ENCODE measurements around the gene GNB1. TPM values are rescaled to one million over a fixed set of nuclear protein-coding genes. Genes with fewer than 3 reads are reported as not detected.

Gene GNB1
- total RNA-seq, 2 experiments from 2014 or later = 138 to 149 TPM

- Mint-ChIP-seq H3K27ac (no peak overlapping the region), H3K4me1 (ENCODE audit: low read depth) (peaks cover 5% of the 10 kb centered on the region), H3K36me3 (ENCODE audit: low read depth) (peaks cover 48% of the 10 kb centered on the region), H3K9me3 (no peaks in the 10 kb centered on the region), H3K4me3 (no peak overlapping the region), H3K27me3 (no peaks in the 10 kb centered on the region)
- POLR2A ChIA-PET = no interaction called here
- no peak for TF ChIP-seq CTCF (IDR thresholded peaks at IDR 0.05)
- H3K9me3 ChIP-seq (ENCODE audit: control insufficient read depth in 1 of 2, insufficient read depth in 1 of 2, low read length in 2 of 2) = no peaks in the 10 kb centered on the region
- intact Hi-C loops (cut with DNase I, micrococcal nuclease) = loop anchor here in 1 of 2 experiments (5.0 kb wide), 1 partner anchor 58 kb away; no protein-coding TSS in a partner anchor
- DNase-seq = peak in 3 of 14 experiments; percentile 28 to 65 (median 57)
- no peak overlapping the region for H3K27ac ChIP-seq (ENCODE audit: low read depth in 1 of 2, low read length in 2 of 2)
- H3K27me3 ChIP-seq (ENCODE audit: control insufficient read depth in 1 of 2, insufficient read depth in 2 of 2, low read length in 2 of 2) = no peaks in the 10 kb centered on the region
- CTCF ChIA-PET = no interaction called here
- peaks cover 69% of the 10 kb centered on the region for H3K36me3 ChIP-seq (ENCODE audit: insufficient read depth, low read length)
- no peak overlapping the region for H3K4me3 ChIP-seq (ENCODE audit: low read length)
- H3K4me1 ChIP-seq (ENCODE audit: insufficient read depth, low read length) = peaks cover 3% of the 10 kb centered on the region
- peak; percentile 34 for ATAC-seq (ENCODE audit: poor library complexity)
Observed at GRCh38 chr1:1763657-1764621, 126.9 kb downstream of the GNB1 start.

GRCh38 chr1:1761504-1762376 is 129.1 kb downstream of the GNB1 start:
- no peaks in the 10 kb centered on the region for H3K4me1 Mint-ChIP-seq (ENCODE audit: low read depth)

More at GRCh38 chr1:1761504-1762376, 129.1 kb downstream of the GNB1 start:
- H3K36me3 ChIP-seq (ENCODE audit: insufficient read depth, low read length) = peaks cover 67% of the 10 kb centered on the region
- no peak for TF ChIP-seq CTCF (IDR thresholded peaks at IDR 0.05)
- ChIA-PET CTCF (no interaction called here), POLR2A (no interaction called here)
- no peak for DNase-seq
- Mint-ChIP-seq H3K9me3 (no peaks in the 10 kb centered on the region), H3K4me3 (no peak overlapping the region), H3K27ac (no peak overlapping the region), H3K36me3 (ENCODE audit: low read depth) (peaks cover 31% of the 10 kb centered on the region), H3K27me3 (no peaks in the 10 kb centered on the region)
- intact Hi-C loops (cut with DNase I, micrococcal nuclease) = loop anchor here in 1 of 2 experiments (5.0 kb wide), 1 partner anchor 61 kb away; no protein-coding TSS in a partner anchor
- H3K27ac ChIP-seq (ENCODE audit: low read depth in 1 of 2, low read length in 2 of 2) = no peak overlapping the region
- H3K9me3 ChIP-seq (ENCODE audit: control insufficient read depth in 1 of 2, insufficient read depth in 1 of 2, low read length in 2 of 2) = no peaks in the 10 kb centered on the region
- ATAC-seq (ENCODE audit: poor library complexity) = no peak
- H3K4me1 ChIP-seq (ENCODE audit: insufficient read depth, low read length) = no peaks in the 10 kb centered on the region
- no peak overlapping the region for H3K4me3 ChIP-seq (ENCODE audit: low read length)
- H3K27me3 ChIP-seq (ENCODE audit: control insufficient read depth in 1 of 2, insufficient read depth in 2 of 2, low read length in 2 of 2) = no peaks in the 10 kb centered on the region

All from CD4-positive, alpha-beta T cell (primary cell).